H9 (cell line): ENCODE results near the gene TEX44. TPM values are rescaled to one million over a fixed set of nuclear protein-coding genes. Genes with fewer than 3 reads are reported as not detected.
A peak's percentile ranks its signal among the peaks of the same experiment; 100 is the strongest.

Experiments
- DNase-seq: peaks from one replicate; pipeline ENCODE4 v3.0.0-alpha.2; 2017
- H2AFZ ChIP-seq: one replicate; pipeline ENCODE4 v1.6.1; 2013; ENCODE audit warnings: mild to moderate bottlenecking, low read length, control low read depth, moderate library complexity
- H2AK5ac ChIP-seq: 2 replicates; pipeline ENCODE4 v1.6.1; 2013; ENCODE audit warnings: low read length, control low read depth, mixed read lengths; ENCODE audit not compliant: insufficient read length
- H2BK120ac ChIP-seq: one replicate; pipeline ENCODE4 v1.6.1; 2013; ENCODE audit warnings: low read depth, mild to moderate bottlenecking, low read length, control low read depth, inconsistent platforms; ENCODE audit not compliant: poor library complexity, severe bottlenecking
- H2BK12ac ChIP-seq: 2 replicates; pipeline ENCODE4 v1.6.1; 2013; ENCODE audit warnings: low read length, control low read depth, mixed read lengths, low read depth; ENCODE audit not compliant: insufficient read length
- H2BK15ac ChIP-seq: 2 replicates; pipeline ENCODE4 v1.6.1; 2013; ENCODE audit warnings: low read depth, low read length, control low read depth
- H2BK20ac ChIP-seq: one replicate; pipeline ENCODE4 v1.6.1; 2013; ENCODE audit warnings: low read depth, mild to moderate bottlenecking, low read length, control low read depth, inconsistent platforms; ENCODE audit not compliant: poor library complexity, severe bottlenecking
- H2BK5ac ChIP-seq: 2 replicates; pipeline ENCODE4 v1.6.1; 2013; ENCODE audit warnings: low read length, control low read depth, mixed read lengths; ENCODE audit not compliant: insufficient read length
- H3K14ac ChIP-seq: 2 replicates; pipeline ENCODE4 v1.6.1; 2013; ENCODE audit warnings: low read length, control low read depth; ENCODE audit not compliant: insufficient read depth
- H3K18ac ChIP-seq: 2 replicates; pipeline ENCODE4 v1.6.1; 2013; ENCODE audit warnings: low read depth, mild to moderate bottlenecking, mixed read lengths, low read length, control low read depth; ENCODE audit not compliant: insufficient read length
- H3K23ac ChIP-seq: 2 replicates; pipeline ENCODE4 v1.6.1; 2013; ENCODE audit warnings: low read length, control low read depth, mixed read lengths, low read depth; ENCODE audit not compliant: insufficient read length
- H3K23me2 ChIP-seq: 2 replicates; pipeline ENCODE4 v1.6.1; 2013; ENCODE audit warnings: low read depth, mild to moderate bottlenecking, mixed read lengths, low read length, control low read depth; ENCODE audit not compliant: insufficient read length, poor library complexity, severe bottlenecking
- H3K27ac ChIP-seq: 2 replicates; pipeline ENCODE4 v1.5.1; 2013; ENCODE audit warnings: low read length, control low read depth, mixed read lengths, low read depth; ENCODE audit not compliant: insufficient read length
- H3K27me3 ChIP-seq: 2 replicates; pipeline ENCODE4 v1.6.1; 2013; ENCODE audit warnings: low read length, control low read depth, inconsistent platforms; ENCODE audit not compliant: insufficient read depth
- H3K4ac ChIP-seq: 2 replicates; pipeline ENCODE4 v1.6.1; 2013; ENCODE audit warnings: low read depth, mild to moderate bottlenecking, control low read depth, inconsistent platforms, low read length, moderate library complexity
- H3K4me1 ChIP-seq: 2 replicates; pipeline ENCODE4 v1.6.1; 2013; ENCODE audit warnings: low read length, control low read depth, inconsistent platforms; ENCODE audit not compliant: insufficient read depth
- H3K4me2 ChIP-seq: 2 replicates; pipeline ENCODE4 v1.6.1; 2013; ENCODE audit warnings: low read length, control low read depth, mixed read lengths; ENCODE audit not compliant: insufficient read length, insufficient read depth
- H3K56ac ChIP-seq: 2 replicates; pipeline ENCODE4 v1.6.1; 2013; ENCODE audit warnings: low read depth, mild to moderate bottlenecking, mixed read lengths, low read length, control low read depth; ENCODE audit not compliant: insufficient read length
- H3K79me1 ChIP-seq: 2 replicates; pipeline ENCODE4 v1.6.1; 2013; ENCODE audit warnings: low read depth, mild to moderate bottlenecking, moderate library complexity, low read length, control low read depth, inconsistent platforms; ENCODE audit not compliant: insufficient read depth, poor library complexity, severe bottlenecking
- H3K79me2 ChIP-seq: 2 replicates; pipeline ENCODE4 v1.6.1; 2013; ENCODE audit warnings: low read length, control low read depth, inconsistent platforms; ENCODE audit not compliant: insufficient read depth
- H3K9ac ChIP-seq: 2 replicates; pipeline ENCODE4 v1.6.1; 2013; ENCODE audit warnings: low read length, control low read depth, mixed read lengths; ENCODE audit not compliant: insufficient read length; ENCODE audit errors: extremely low read depth
- H3K9me3 ChIP-seq: one replicate; pipeline ENCODE4 v1.6.1; 2013; ENCODE audit warnings: low read depth, low read length, inconsistent platforms; ENCODE audit not compliant: control insufficient read depth
- H3T11ph ChIP-seq: one replicate; pipeline ENCODE4 v1.6.1; 2013; ENCODE audit warnings: mild to moderate bottlenecking, low read length, control low read depth, inconsistent platforms
- H4K20me1 ChIP-seq: one replicate; pipeline ENCODE4 v1.6.1; 2013; ENCODE audit not compliant: control insufficient read depth, insufficient read length, insufficient read depth
- H4K5ac ChIP-seq: 2 replicates; pipeline ENCODE4 v1.6.1; 2013; ENCODE audit warnings: low read depth, mild to moderate bottlenecking, mixed read lengths, low read length, control low read depth; ENCODE audit not compliant: insufficient read length
- H4K8ac ChIP-seq: replicated peaks from 2 replicates; pipeline ENCODE4 v1.6.1; 2013; ENCODE audit warnings: low read length, control low read depth, mixed read lengths, low read depth; ENCODE audit not compliant: insufficient read length
- H4K91ac ChIP-seq: 2 replicates; pipeline ENCODE4 v1.6.1; 2013; ENCODE audit warnings: low read depth, mild to moderate bottlenecking, moderate library complexity, mixed read lengths, low read length, control low read depth; ENCODE audit not compliant: insufficient read length
- H3K27ac Mint-ChIP-seq, 3 experiments: 2 replicates in 2 of 3; 3 replicates in 1 of 3; pipeline ENCODE4 v1.8.0; 2020 to 2021; ENCODE audit warnings: mixed read lengths in 3 of 3, mild to moderate bottlenecking in 1 of 3, moderate library complexity in 1 of 3
- H3K27me3 Mint-ChIP-seq: 2 replicates; pipeline ENCODE4 v1.8.0; 2021; ENCODE audit warnings: low read depth, mild to moderate bottlenecking, moderate library complexity, mixed read lengths
- H3K36me3 Mint-ChIP-seq, 3 experiments: 2 replicates in 2 of 3; 3 replicates in 1 of 3; pipeline ENCODE4 v1.8.0; 2020 to 2021; ENCODE audit warnings: low read depth in 3 of 3, mixed read lengths in 3 of 3; ENCODE audit not compliant: insufficient read depth in 1 of 3
- H3K4me1 Mint-ChIP-seq, 2 experiments: 2 replicates each; pipeline ENCODE4 v1.8.0; 2020; ENCODE audit warnings: mixed read lengths in 2 of 2
- H3K4me3 Mint-ChIP-seq, 2 experiments: 2 replicates in 1 of 2; 3 replicates in 1 of 2; pipeline ENCODE4 v1.8.0; 2020 to 2021; ENCODE audit warnings: mild to moderate bottlenecking in 2 of 2, mixed read lengths in 2 of 2, moderate library complexity in 1 of 2
- H3K9me3 Mint-ChIP-seq, 2 experiments: 2 replicates in 1 of 2; 3 replicates in 1 of 2; pipeline ENCODE4 v1.8.0; 2020; ENCODE audit warnings: mild to moderate bottlenecking in 2 of 2, mixed read lengths in 2 of 2, moderate library complexity in 1 of 2
- CTCF ChIP-seq: fragments of 200-600 bp; sonication (generic); conservative IDR thresholded peaks from 3 replicates; pipeline ENCODE4 v1.8.0; 2021; ENCODE audit warnings: antibody characterized with exemption, mild to moderate bottlenecking
- WGBS: extraction: QIAGEN DNeasy Blood & Tissue Kit; methylation state at CpG from one replicate; pipeline ENCODE4 v1.1.7; 2013; ENCODE audit warnings: missing lambda C conversion rate, low lambda C conversion rate, mixed read lengths; ENCODE audit not compliant: insufficient read length; ENCODE audit errors: extremely low coverage; 5-methylcytosine and 5-hydroxymethylcytosine counted together
- total RNA-seq: library from RNA; stranded (reverse); gene quantifications from 2 replicates; pipeline ENCODE4 v1.2.1, GENCODE V29; 2021

TEX44 gene
- total RNA-seq, 1 experiment from 2014 or later: not detected

GRCh38 chr2:231575612-231576256 lies 16.9 kb upstream of the TEX44 start:
- Histone ChIP-seq H3K4me2 (no peak overlapping the region), H3T11ph (peak overlapping the region; percentile 47), H4K20me1 (no peaks in the 10 kb centered on the region), H3K9me3 (no peaks in the 10 kb centered on the region), H3K23me2 (peaks cover 5% of the 10 kb centered on the region), H2BK20ac (no peak overlapping the region), H3K18ac (peak overlapping the region; percentile 93), H2BK15ac (no peak overlapping the region), H3K23ac (no peak overlapping the region), H3K27ac (no peak overlapping the region), H4K5ac (no peak overlapping the region), H3K4ac (peak overlapping the region; percentile 87), H3K56ac (no peak overlapping the region), H2AK5ac (peak overlapping the region; percentile 33), H3K14ac (peak overlapping the region; percentile 59; the same call in 1 of the 2 replicates), H4K91ac (peak overlapping the region; percentile 55), H2BK120ac (no peak overlapping the region), H3K9ac (no peak overlapping the region), H4K8ac (no peak overlapping the region), H2BK5ac (no peak overlapping the region), H3K4me1 (peaks cover 11% of the 10 kb centered on the region; the same call in 1 of the 2 replicates), H2BK12ac (peak overlapping the region; percentile 92), H2AFZ (no peak overlapping the region), H3K79me1 (no peaks in the 10 kb centered on the region), H3K27me3 (no peaks in the 10 kb centered on the region), H3K79me2 (no peaks in the 10 kb centered on the region)
- WGBS: no CpG with 5 or more reads among the region's 10 CpGs
- no peak for DNase-seq
- H3K4me1 Mint-ChIP-seq: peaks cover 46 to 72% of the 10 kb centered on the region in 2 experiments
- TF ChIP-seq CTCF: no peak
- H3K9me3 Mint-ChIP-seq: peaks cover 8 to 9% of the 10 kb centered on the region in 2 experiments
- peak overlapping the region; percentile 12 to 98 (median 95); a peak in 5 of 7 replicates for H3K27ac Mint-ChIP-seq
- no peak overlapping the region for H3K4me3 Mint-ChIP-seq
- no peaks in the 10 kb centered on the region; the same call in 1 of the 2 replicates for H3K27me3 Mint-ChIP-seq
- H3K36me3 Mint-ChIP-seq: peaks cover 8 to 12% (median 8%) of the 10 kb centered on the region in 3 experiments
